Activated CD4-positive, alpha-beta T cell treated with anti-CD3 and anti-CD28 coated beads for 24 hours (primary cell): Measurements from ENCODE around the gene ACTR6.
"Not testable (repeated sequence)": the region's sequence is repeated elsewhere in the genome, so short reads cannot be mapped to it uniquely, and the experiment has no call there.

Experiments used
- DNase-seq, 2 donors: peaks; one replicate each; pipeline ENCODE4 v3.0.0-alpha.2; 2020; ENCODE audit warnings: low read depth in 2 of 2

Gene ACTR6

GRCh38 chr12:100219328-100220109, 18.9 kb downstream of the ACTR6 start:
- DNase-seq, result no peak

DNA sequence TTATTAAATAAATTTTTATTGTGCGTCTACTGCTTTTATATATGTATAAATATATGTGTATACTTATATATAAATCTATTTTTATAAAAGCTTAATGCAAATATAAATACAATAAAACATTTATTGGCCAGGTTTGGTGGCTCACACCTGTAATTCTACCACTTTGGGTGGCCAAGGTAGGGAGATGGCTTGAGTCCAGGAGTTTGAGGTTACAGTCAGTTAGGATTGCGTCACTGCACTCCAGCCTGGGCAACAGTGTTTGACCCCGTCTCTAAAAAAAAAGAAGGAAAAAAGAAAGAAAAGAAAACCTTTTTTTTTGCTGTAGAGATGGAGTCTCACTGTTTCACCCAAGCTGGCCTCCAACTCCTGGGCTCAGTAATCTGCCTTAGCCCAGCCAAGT, 20.9 kb downstream of the ACTR6 start:
- no peak for DNase-seq

GRCh38 chr12:100222173-100222572, 21.6 kb downstream of the ACTR6 start:
- not testable (repeated sequence) for DNase-seq

DNA sequence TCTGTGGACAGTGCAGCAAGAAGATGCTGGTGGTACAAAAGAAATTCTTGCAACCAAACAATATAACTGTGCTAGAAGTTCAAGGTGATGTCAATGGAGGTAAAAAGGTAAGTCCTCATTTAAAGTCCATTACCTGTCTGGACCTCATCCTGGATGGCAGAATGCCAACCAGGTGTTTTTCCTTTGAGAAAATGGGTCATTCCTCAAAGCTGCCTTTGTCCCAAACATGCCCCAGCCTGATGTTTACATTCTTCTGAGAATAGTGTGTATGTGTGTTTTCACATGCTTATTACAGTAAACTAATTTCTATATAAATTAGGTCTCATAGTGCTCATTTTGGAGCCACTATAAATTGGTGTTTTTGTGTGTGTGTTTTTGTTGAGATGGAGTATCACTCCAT, 24.9 kb downstream of the ACTR6 start:
- no peak for DNase-seq

- no peak for DNase-seq
Observed at GRCh38 chr12:100229036-100229635, 28.5 kb downstream of the ACTR6 start.

GRCh38 chr12:100229876-100230275, 29.3 kb downstream of the ACTR6 start:
- DNase-seq, result no peak

GRCh38 chr12:100231873-100232272, 31.3 kb downstream of the ACTR6 start:
- DNase-seq, result not testable (repeated sequence)

DNA sequence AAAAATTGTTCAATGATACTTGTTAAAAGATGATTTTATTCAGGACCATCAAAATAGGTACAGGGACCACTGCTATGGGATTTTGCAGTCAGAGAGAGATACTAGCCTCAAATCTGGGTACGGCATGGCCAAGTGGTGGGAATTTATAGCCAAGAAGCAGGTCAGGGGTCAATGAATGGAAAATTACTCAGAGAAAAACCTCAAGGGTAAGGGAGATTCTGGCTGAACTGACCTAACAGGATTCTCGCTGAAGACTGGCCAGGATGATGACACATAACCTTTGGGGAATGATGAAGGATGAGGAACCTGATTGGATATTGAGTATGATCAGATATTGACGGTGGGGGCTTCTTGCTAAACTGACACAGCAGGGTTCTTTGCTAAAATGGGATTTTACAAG, 33.6 kb downstream of the ACTR6 start:
- no peak for DNase-seq

DNA sequence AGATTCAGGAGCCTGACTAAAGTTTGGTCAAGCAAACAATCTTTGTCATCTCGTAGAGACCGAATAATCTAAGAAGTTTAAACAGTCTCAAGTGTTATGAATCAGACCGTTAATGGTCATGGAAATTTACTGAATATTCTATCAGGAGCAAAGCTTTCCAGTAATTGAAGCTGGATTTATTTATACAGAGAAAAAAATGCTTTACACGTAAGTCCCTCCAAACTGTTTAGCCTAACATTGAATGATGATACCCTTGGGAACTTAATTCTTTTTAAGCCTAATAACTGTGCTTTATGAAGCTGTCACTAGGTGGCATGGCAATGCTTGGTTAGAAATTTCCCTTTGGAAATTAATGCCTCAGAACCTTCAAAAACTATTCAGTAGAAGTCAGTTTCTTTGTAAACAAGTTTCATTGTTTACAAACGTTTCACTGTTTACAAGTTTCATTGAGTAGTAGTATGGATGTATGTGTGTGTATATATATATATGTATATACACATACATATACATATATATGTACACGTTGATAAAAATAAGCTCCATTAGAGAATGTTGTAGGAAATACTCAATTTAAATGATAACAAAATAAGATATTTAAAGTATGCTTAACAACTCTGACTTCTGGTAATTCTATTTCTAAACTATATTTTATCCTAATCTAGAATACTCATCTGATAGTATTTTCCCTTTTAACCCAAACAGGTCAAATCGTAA, 34.1 kb downstream of the ACTR6 start:
- no peak for DNase-seq

GRCh38 chr12:100238801-100239200, 38.2 kb downstream of the ACTR6 start:
- DNase-seq, result no peak

DNA sequence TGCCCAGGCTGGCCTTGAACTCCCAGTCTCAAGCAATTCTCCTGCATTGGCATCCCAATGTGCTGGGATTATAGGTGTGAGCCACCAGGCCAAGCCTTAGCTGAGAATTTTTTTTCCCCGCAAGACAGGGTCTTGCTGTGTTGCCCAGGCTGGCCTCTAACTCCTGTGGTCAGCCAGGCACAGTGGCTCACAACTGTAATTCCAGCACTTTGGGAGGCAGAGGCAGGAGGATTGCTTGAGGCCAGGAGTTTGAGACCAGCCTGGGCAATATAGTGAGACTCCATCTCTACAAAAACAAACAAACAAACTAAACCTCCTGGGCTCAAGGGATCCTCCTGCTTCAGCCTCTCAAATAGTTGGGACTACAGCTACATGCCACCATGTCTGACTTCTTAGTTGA, 39.0 kb downstream of the ACTR6 start:
- DNase-seq, result no peak

DNA sequence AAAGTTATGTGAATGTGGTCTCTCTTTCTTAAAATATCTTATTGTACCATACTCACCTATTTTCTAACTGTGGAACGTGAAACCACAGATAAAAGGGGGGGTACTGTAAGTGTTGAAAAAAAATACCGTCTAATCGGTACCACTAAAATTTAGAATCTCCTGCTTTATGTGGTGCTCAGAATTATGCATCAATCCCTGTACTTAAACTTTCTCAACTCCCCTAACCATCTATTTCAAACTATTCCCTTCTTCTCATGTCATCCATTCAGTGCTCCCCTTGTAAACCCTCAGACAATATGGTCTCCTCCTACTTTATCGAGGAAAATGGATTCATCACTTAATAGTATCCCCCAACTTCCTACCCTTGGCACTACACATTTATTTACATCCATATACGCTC, 42.5 kb downstream of the ACTR6 start:
- DNase-seq, result no peak

GRCh38 chr12:100247765-100248164, 47.1 kb downstream of the ACTR6 start:
- DNase-seq, result no peak

GRCh38 chr12:100248886-100249285, 48.3 kb downstream of the ACTR6 start:
- DNase-seq, result no peak

GRCh38 chr12:100249941-100250340, 49.3 kb downstream of the ACTR6 start:
- DNase-seq, result no peak

- DNase-seq, result no peak
Observed at GRCh38 chr12:100251917-100252316, 51.3 kb downstream of the ACTR6 start.

DNA sequence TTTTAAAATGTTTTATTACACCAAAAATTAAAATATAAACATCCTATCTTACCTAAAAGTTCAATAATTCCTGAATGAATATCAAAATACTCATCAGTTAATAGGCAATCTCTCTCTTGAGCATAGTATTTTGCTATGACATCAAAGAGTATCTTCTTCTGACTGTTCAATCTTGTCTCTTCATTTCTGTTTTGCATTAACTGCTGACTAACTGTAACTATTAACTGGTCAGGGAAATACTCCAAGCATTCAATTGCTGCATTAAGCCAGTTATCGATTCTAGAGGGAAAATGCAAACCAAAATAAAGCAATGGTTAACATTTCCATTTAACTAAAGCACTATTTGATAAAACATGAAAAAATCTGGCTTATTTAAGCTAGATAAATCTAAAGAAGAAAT, 52.8 kb downstream of the ACTR6 start:
- DNase-seq, result no peak

DNA sequence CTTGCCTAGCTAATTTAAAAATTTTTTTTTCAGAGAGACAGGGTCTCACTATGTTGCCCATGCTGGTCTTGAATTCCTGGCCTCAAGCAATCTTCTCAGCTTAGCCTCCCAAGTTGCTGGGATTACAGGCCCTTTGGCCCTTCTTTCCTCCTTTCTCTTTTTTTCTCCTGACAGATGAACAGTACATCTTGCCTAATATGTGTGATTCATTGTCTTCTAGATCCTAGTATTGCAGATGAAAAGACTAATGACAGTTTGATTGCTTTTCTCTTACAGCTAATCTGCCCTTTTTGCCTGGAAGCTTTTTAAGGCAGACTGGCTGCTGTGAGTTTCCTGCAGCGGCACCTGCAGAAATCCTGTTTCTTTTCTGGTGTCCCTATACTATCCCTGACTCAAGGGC, 54.3 kb downstream of the ACTR6 start:
- no peak for DNase-seq

GRCh38 chr12:100258127-100258526, 57.5 kb downstream of the ACTR6 start:
- DNase-seq, result no peak

DNA sequence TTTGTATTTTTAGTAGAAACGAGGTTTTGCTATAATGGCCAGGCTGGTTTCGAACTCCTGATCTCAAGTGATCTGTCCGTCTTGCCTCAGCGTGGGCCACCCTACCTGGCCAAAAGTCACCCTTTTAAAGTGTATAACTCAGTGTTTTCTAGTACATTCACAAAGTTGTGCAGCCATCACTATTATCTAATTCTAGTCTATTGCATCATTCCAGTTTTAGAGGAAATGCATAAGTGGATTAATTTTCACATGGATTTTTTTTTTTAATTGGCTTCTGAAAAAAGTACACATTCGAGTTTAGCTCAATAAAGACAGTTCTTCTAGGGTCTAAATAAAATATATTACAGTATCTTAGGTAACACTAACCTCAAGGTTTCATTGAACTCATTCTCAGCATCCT, 62.5 kb downstream of the ACTR6 start:
- no peak for DNase-seq

GRCh38 chr12:100265107-100265506, 64.5 kb downstream of the ACTR6 start:
- not testable (repeated sequence) for DNase-seq

DNA sequence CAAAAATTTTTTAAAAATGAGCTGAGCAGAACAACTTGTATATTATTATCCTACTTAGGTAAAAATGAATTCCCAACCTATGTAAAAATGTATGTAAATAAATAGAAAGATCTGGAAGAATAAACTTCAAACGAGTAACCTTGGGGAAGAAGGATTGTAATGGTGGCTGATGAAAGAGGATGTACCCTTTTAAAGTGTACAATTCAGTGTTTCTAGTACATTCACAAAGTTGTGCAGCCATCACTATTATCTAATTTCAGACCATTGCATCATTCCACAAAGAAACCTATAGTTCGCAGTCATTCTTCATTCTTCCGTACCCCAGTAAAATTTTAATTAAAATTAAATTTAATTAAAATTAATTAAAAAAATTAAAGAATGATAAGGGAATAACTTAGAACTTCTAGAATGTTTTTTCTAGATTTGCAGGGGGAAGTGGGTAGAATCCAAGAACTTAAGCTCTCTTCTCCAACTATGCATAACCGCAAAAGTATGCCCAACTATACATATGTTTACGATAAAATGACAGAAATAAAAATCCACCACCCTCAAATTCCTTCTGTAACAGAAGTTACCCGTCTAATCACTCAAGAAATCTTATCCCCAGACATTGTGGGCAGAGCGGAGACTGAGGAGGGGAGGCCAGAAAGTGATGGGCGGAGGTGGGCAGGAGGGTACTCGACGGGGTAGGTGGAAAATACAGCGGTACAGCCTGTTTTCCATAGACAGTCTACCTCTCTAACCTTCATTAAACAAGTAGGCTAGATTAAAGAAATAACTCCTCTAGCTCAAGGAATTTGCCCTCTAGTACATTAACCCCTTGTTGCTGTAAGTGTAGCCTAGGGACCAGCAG, 65.3 kb downstream of the ACTR6 start:
- DNase-seq, result no peak
